Skeletal muscle tissue (tissue), 4 donors: ENCODE results near the gene ZNF527. TPM values are rescaled to one million over a fixed set of nuclear protein-coding genes. Genes with fewer than 3 reads are reported as not detected.
"Not testable (repeated sequence)": the region's sequence is repeated elsewhere in the genome, so short reads cannot be mapped to it uniquely, and the experiment has no call there.

Experiments used
- H3K27ac ChIP-seq: one replicate; pipeline ENCODE4 v1.7.0; 2013; ENCODE audit warnings: mild to moderate bottlenecking, low read depth, low read length, inconsistent platforms
- H3K27me3 ChIP-seq, 3 donors: one replicate each; pipeline ENCODE4 v1.7.0; 2013; ENCODE audit warnings: low read length in 3 of 3; ENCODE audit not compliant: control insufficient read depth in 3 of 3, insufficient read depth in 3 of 3
- H3K36me3 ChIP-seq, 3 donors: one replicate each; pipeline ENCODE4 v1.7.0; 2013; ENCODE audit warnings: low read length in 3 of 3; ENCODE audit not compliant: control insufficient read depth in 3 of 3, insufficient read depth in 3 of 3
- H3K4me1 ChIP-seq, 3 donors: one replicate each; pipeline ENCODE4 v1.7.0; 2013; ENCODE audit warnings: low read length in 3 of 3, mild to moderate bottlenecking in 3 of 3; ENCODE audit not compliant: control insufficient read depth in 3 of 3, insufficient read depth in 3 of 3
- H3K4me3 ChIP-seq, 3 donors: one replicate each; pipeline ENCODE4 v1.7.0; 2013; ENCODE audit warnings: low read length in 3 of 3
- H3K9ac ChIP-seq, 3 donors: one replicate each; pipeline ENCODE4 v1.7.0; 2013; ENCODE audit warnings: low read length in 3 of 3, mild to moderate bottlenecking in 3 of 3, moderate library complexity in 2 of 3, low read depth in 1 of 3
- H3K9me3 ChIP-seq, 3 donors: one replicate each; pipeline ENCODE4 v1.7.0; 2013; ENCODE audit warnings: low read length in 3 of 3; ENCODE audit not compliant: control insufficient read depth in 3 of 3
- total RNA-seq: library from RNA; depleted of rRNA; stranded (reverse); fragments of >200 nt; gene quantifications from one replicate; pipeline ENCODE4 v1.2.3, GENCODE V29; 2014
- donor health status: Osteomylitis.

The ZNF527 gene
- total RNA-seq, 1 donor from 2014 or later, result 5.2 TPM

GRCh38 chr19:37355901-37356300, 15.0 kb upstream of the ZNF527 start:
- no peak overlapping the region for H3K27ac ChIP-seq
- no peaks in the 10 kb centered on the region for H3K27me3 ChIP-seq
- no peaks in the 10 kb centered on the region for H3K9me3 ChIP-seq
- peaks cover 7 to 38% (median 18%) of the 10 kb centered on the region in 3 donors for H3K36me3 ChIP-seq
- H3K4me1 ChIP-seq, result no peaks in the 10 kb centered on the region
- no peak overlapping the region for H3K4me3 ChIP-seq
- no peak overlapping the region for H3K9ac ChIP-seq

- Histone ChIP-seq H3K9ac (no peak overlapping the region), H3K27me3 (no peaks in the 10 kb centered on the region), H3K4me1 (peaks cover 0 to 4% (median 2%) of the 10 kb centered on the region in 3 donors), H3K27ac (peak overlapping the region; percentile 42), H3K36me3 (peaks cover 26 to 58% (median 31%) of the 10 kb centered on the region in 3 donors), H3K4me3 (no peak overlapping the region), H3K9me3 (no peaks in the 10 kb centered on the region)
These were observed 8.9 kb upstream of the ZNF527 start for GRCh38 chr19:37361994-37362393.

GRCh38 chr19:37362733-37363132, 8.2 kb upstream of the ZNF527 start:
- peaks cover 0 to 4% (median 2%) of the 10 kb centered on the region in 3 donors for H3K4me1 ChIP-seq
- no peaks in the 10 kb centered on the region for H3K27me3 ChIP-seq
- peak overlapping the region; percentile 42 for H3K27ac ChIP-seq
- no peak overlapping the region for H3K4me3 ChIP-seq
- H3K9me3 ChIP-seq, result no peaks in the 10 kb centered on the region
- H3K9ac ChIP-seq, result no peak overlapping the region
- H3K36me3 ChIP-seq, result peaks cover 26 to 50% (median 30%) of the 10 kb centered on the region in 3 donors

GRCh38 chr19:37370386-37370879, 466 bp upstream of the ZNF527 start:
- Histone ChIP-seq H3K9ac (peak overlapping the region; percentile 87 to 90 (median 88)), H3K4me1 (peaks cover 3 to 12% (median 8%) of the 10 kb centered on the region in 3 donors), H3K4me3 (peak overlapping the region; percentile 87 to 99 (median 92)), H3K36me3 (peaks cover 16 to 24% (median 18%) of the 10 kb centered on the region in 3 donors), H3K27ac (peak overlapping the region; percentile 70)
- H3K27me3 ChIP-seq, H3K9me3 ChIP-seq: not testable (repeated sequence)

- H3K27ac ChIP-seq, result no peak overlapping the region
- peaks cover 54 to 63% (median 56%) of the 10 kb centered on the region in 3 donors for H3K36me3 ChIP-seq
These were observed 18.3 kb downstream of the ZNF527 start for GRCh38 chr19:37389234-37389633.

GRCh38 chr19:37391399-37391798, 20.5 kb downstream of the ZNF527 start:
- H3K4me1 ChIP-seq, H3K4me3 ChIP-seq, H3K27ac ChIP-seq, H3K9ac ChIP-seq, H3K27me3 ChIP-seq: not testable (repeated sequence)
- peaks cover 33 to 42% (median 34%) of the 10 kb centered on the region in 3 donors for H3K36me3 ChIP-seq
- peaks cover 32 to 60% (median 34%) of the 10 kb centered on the region in 3 donors for H3K9me3 ChIP-seq

More at GRCh38 chr19:37389234-37389633, 18.3 kb downstream of the ZNF527 start:
- Histone ChIP-seq H3K9ac (no peak overlapping the region), H3K4me1 (no peaks in the 10 kb centered on the region), H3K4me3 (peak overlapping the region in 1 of 3 donors; percentile 19), H3K9me3 (peaks cover 29 to 74% (median 34%) of the 10 kb centered on the region in 3 donors), H3K27me3 (no peaks in the 10 kb centered on the region)

GRCh38 chr19:37401078-37401477, 30.2 kb downstream of the ZNF527 start:
- H3K4me1 ChIP-seq, result no peaks in the 10 kb centered on the region
- H3K27ac ChIP-seq, result no peak overlapping the region
- peak overlapping the region in 1 of 3 donors; percentile 14 for H3K4me3 ChIP-seq
- H3K27me3 ChIP-seq, result no peaks in the 10 kb centered on the region
- peaks cover 13 to 30% (median 13%) of the 10 kb centered on the region in 3 donors for H3K9me3 ChIP-seq
- H3K36me3 ChIP-seq, result no peaks in the 10 kb centered on the region
- H3K9ac ChIP-seq, result no peak overlapping the region

GRCh38 chr19:37403403-37403802, 32.5 kb downstream of the ZNF527 start:
- H3K27ac ChIP-seq, result no peak overlapping the region
- H3K4me1 ChIP-seq, result no peaks in the 10 kb centered on the region
- no peaks in the 10 kb centered on the region for H3K27me3 ChIP-seq
- peaks cover 10 to 40% (median 12%) of the 10 kb centered on the region in 3 donors for H3K9me3 ChIP-seq
- H3K36me3 ChIP-seq, result peaks cover 0 to 2% (median 0%) of the 10 kb centered on the region in 3 donors
- H3K9ac ChIP-seq, result no peak overlapping the region
- no peak overlapping the region for H3K4me3 ChIP-seq

GRCh38 chr19:37406140-37406846, 35.4 kb downstream of the ZNF527 start:
- not testable (repeated sequence) for H3K36me3 ChIP-seq, H3K27me3 ChIP-seq, H3K27ac ChIP-seq, H3K4me1 ChIP-seq, H3K9ac ChIP-seq, H3K4me3 ChIP-seq
- peaks cover 7 to 45% (median 15%) of the 10 kb centered on the region in 3 donors for H3K9me3 ChIP-seq

- H3K36me3 ChIP-seq, result peaks cover 20 to 35% (median 28%) of the 10 kb centered on the region in 3 donors
These were observed 41.8 kb downstream of the ZNF527 start for GRCh38 chr19:37412700-37413099.

More at GRCh38 chr19:37412700-37413099, 41.8 kb downstream of the ZNF527 start:
- Histone ChIP-seq H3K27ac (no peak overlapping the region), H3K4me1 (no peaks in the 10 kb centered on the region), H3K27me3 (no peaks in the 10 kb centered on the region), H3K9ac (no peak overlapping the region), H3K9me3 (peaks cover 21 to 63% (median 26%) of the 10 kb centered on the region in 3 donors), H3K4me3 (peak overlapping the region in 1 of 3 donors; percentile 53)
